Adipocyte (in vitro differentiated cells): ENCODE data around the gene EIF4E.
"Not testable (repeated sequence)": the region's sequence is repeated elsewhere in the genome, so short reads cannot be mapped to it uniquely, and the experiment has no call there.

Experiments
- DNase-seq: peaks from one replicate; pipeline ENCODE4 v3.0.0-alpha.2; 2015; ENCODE audit warnings: low read depth
- H3K27me3 ChIP-seq: replicated peaks from 2 replicates; pipeline ENCODE4 v1.7.0; 2013; ENCODE audit warnings: mild to moderate bottlenecking, low read length, moderate library complexity; ENCODE audit not compliant: control insufficient read depth, insufficient read depth
- H3K36me3 ChIP-seq: 2 replicates; pipeline ENCODE4 v1.7.0; 2013; ENCODE audit warnings: low read length, mild to moderate bottlenecking, moderate library complexity; ENCODE audit not compliant: control insufficient read depth, insufficient read depth, severe bottlenecking
- H3K4me1 ChIP-seq: 2 replicates; pipeline ENCODE4 v1.7.0; 2013; ENCODE audit warnings: mild to moderate bottlenecking, low read length, moderate library complexity; ENCODE audit not compliant: control insufficient read depth, insufficient read depth
- H3K4me3 ChIP-seq: 2 replicates; pipeline ENCODE4 v1.7.0; 2013; ENCODE audit warnings: mild to moderate bottlenecking, low read length, moderate library complexity
- H3K9ac ChIP-seq: 2 replicates; pipeline ENCODE4 v1.7.0; 2013; ENCODE audit warnings: mild to moderate bottlenecking, low read length, moderate library complexity
- H3K9me3 ChIP-seq: 2 replicates; pipeline ENCODE4 v1.7.0; 2013; ENCODE audit warnings: mild to moderate bottlenecking, low read length, moderate library complexity; ENCODE audit not compliant: control insufficient read depth

The EIF4E gene

DNA sequence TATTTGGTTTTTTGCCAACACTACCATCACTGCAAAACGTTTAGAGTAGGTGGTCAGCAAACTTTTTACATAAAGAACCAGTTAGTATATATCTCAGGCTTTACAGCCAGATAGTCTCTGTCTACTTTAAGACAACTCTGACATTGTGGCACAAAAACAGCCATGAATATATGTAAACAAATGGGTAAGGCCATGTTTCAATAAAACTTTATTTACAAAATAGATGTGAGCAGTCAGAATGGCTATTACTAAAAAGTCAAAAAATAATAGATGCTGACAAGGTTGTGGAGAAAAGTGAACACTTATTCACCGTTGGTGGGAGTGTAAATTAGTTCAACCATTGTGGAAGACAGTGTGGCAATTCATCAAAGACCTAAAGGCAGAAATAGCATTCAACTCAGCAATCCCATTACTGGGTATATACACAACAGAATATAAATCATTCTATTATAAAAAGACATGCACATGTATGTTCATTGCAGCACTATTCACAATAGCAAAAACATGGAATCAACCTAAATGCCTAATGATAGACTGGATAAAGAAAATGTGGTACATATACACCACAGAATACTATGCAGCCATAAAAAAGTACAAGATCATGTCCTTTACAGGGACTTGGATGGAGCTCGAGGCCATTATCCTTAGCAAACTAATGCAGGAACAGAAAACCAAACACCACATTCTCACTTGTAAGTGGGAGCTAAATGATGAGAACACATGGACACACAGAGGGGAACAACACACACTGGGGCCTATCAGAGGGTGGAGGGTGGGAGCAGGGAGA, 56.6 kb downstream of the EIF4E start:
- H3K9me3 ChIP-seq, H3K4me3 ChIP-seq, H3K27me3 ChIP-seq, H3K36me3 ChIP-seq, H3K9ac ChIP-seq, DNase-seq, H3K4me1 ChIP-seq: not testable (repeated sequence)

DNA sequence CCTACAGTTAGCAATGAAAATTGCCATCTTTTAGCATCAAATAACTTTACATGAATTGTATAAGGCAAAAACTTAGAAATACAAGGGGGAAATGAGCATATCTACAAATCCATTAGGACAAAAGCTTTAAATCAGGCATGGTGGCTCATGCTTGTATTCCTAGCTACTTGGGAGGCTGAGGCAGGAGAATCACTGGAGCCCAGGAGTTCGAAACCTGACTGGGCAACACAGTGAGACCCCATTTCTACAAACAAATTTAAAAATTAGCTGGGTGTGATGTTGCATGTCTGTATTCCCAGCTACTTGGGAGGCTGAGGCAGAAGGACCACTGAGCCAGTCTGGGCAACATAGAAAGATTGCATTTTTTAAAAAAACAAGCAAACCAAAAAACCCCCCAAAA, 61.3 kb downstream of the EIF4E start:
- no peak overlapping the region for H3K4me3 ChIP-seq
- H3K4me1 ChIP-seq = peaks cover 5% of the 10 kb centered on the region
- no peaks in the 10 kb centered on the region for H3K9me3 ChIP-seq
- no peak for DNase-seq
- H3K27me3 ChIP-seq = no peaks in the 10 kb centered on the region
- no peak overlapping the region for H3K9ac ChIP-seq
- H3K36me3 ChIP-seq = no peaks in the 10 kb centered on the region

DNA sequence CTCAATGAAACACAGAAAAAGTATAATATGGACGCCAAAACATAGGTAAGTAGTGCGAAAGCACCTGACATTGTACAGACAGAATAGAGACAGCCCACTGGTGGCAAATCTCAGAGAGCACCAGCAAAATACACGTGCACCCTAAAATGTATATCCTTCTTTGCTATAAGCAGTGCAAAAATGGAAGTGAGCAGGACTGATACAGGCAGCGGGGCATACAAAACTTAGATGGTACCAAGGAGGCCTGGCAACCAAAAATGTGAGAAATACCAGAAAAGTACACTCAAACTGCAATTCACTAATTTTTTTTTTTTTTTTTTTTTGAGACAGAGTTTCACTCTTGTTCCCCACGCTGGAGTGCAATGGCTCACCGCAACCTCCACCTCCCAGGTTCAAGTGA, 63.9 kb downstream of the EIF4E start:
- Histone ChIP-seq H3K9ac (no peak overlapping the region), H3K9me3 (no peaks in the 10 kb centered on the region), H3K4me1 (no peaks in the 10 kb centered on the region), H3K36me3 (no peaks in the 10 kb centered on the region), H3K4me3 (no peak overlapping the region), H3K27me3 (no peaks in the 10 kb centered on the region)
- no peak for DNase-seq

DNA sequence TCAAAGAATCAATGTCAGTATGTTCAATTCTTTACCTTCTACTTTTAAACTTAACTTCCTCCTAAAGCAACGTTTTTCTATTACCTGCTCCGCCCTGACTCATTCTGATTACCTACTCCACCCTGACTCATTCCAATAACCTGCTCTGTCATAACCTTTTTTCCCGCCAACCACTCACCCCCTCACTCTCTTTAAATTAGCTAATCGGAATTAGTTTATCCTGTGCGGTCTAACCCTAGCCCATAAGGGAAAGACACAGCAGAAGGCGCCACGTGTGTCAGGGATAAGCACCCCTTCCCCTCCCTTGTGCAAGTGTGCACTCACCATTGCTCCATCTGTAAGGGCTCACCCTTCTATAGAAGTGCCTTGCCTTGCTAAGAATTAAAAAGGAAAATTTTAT, 64.4 kb downstream of the EIF4E start:
- Histone ChIP-seq H3K36me3 (no peaks in the 10 kb centered on the region), H3K9ac (no peak overlapping the region), H3K9me3 (no peaks in the 10 kb centered on the region), H3K27me3 (no peaks in the 10 kb centered on the region), H3K4me1 (no peaks in the 10 kb centered on the region), H3K4me3 (no peak overlapping the region)
- no peak for DNase-seq

DNA sequence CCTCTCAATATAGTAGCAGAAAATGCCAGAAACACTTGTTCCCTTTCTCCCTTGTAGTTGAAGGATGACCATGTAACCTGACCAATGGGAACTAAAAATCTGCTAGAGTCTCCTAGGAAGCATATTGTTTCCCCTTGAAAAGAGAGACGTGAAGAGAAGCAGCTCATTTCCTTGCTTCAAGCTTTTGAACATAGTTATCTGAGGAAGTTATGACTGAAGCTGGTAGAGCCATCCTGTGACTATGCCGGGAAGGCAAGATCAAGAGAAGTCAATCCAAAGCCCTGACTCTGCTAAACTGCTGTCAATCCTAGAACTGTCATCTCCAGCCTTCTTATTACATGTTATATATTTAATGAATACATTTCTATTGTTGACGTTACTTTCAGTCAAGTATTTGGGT, 66.6 kb downstream of the EIF4E start:
- no peak for DNase-seq
- H3K9ac ChIP-seq = no peak overlapping the region
- no peaks in the 10 kb centered on the region for H3K36me3 ChIP-seq
- H3K4me1 ChIP-seq = no peaks in the 10 kb centered on the region
- no peaks in the 10 kb centered on the region for H3K9me3 ChIP-seq
- H3K27me3 ChIP-seq = no peaks in the 10 kb centered on the region
- H3K4me3 ChIP-seq = no peak overlapping the region

DNA sequence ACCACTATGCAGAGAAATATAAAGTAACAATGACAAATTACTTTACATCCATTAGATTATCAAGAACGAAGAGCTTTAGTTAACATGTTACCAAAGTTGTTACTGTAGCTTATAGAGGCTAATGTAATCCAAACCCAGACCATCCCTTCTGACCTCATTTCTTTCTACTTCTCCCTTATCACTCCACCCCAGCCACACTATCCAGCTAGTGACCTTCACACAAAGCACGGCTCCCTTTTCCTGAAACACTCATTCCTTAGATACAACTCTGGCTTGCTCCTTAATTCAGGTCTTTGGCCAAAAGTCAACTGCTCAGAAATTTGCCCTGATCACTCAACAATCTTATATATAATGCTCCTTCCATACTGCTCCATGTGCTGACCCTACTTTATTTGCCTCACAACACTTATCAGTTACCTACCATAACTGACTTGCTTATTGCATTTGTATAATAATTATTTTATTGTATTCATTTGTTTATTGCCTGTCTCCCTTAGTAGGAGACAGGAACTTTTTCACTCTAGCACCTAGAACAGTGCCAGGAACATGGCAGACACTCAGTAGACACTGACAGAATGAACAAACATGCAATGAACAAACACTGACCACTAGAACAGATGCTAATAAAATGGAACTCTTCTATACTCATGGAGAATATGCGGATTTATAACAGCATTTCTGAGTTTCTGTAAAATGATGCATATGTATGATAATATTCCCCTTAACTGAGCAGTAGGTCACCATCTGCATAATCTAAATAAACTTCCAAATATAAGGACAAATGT, 67.6 kb downstream of the EIF4E start:
- H3K4me3 ChIP-seq = no peak overlapping the region
- no peaks in the 10 kb centered on the region for H3K36me3 ChIP-seq
- no peaks in the 10 kb centered on the region for H3K9me3 ChIP-seq
- H3K9ac ChIP-seq = no peak overlapping the region
- H3K4me1 ChIP-seq = no peaks in the 10 kb centered on the region
- H3K27me3 ChIP-seq = no peaks in the 10 kb centered on the region
- no peak for DNase-seq

DNA sequence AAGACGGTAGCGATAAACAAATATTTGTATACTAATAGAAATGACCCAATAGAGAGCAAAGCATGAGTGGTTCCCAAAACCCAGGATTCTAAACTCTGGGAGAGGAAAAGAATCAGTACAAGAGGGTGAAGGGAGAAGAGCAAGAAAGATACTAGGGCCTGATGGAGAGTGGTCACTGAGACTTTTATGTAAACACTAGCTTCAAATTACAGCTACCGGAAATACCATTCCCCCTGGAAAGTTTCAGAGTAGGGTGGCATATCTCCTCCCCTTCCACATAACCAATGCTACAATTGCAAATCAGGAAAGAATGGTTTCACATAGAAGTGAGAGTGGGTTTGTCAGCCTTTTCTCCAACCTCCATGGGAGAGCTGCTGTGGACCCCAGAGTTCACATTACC, 77.1 kb downstream of the EIF4E start:
- Histone ChIP-seq H3K9me3 (peaks cover 1% of the 10 kb centered on the region), H3K4me3 (no peak overlapping the region), H3K27me3 (no peaks in the 10 kb centered on the region), H3K36me3 (no peaks in the 10 kb centered on the region), H3K4me1 (no peaks in the 10 kb centered on the region), H3K9ac (no peak overlapping the region)
- peak; percentile 39 for DNase-seq

DNA sequence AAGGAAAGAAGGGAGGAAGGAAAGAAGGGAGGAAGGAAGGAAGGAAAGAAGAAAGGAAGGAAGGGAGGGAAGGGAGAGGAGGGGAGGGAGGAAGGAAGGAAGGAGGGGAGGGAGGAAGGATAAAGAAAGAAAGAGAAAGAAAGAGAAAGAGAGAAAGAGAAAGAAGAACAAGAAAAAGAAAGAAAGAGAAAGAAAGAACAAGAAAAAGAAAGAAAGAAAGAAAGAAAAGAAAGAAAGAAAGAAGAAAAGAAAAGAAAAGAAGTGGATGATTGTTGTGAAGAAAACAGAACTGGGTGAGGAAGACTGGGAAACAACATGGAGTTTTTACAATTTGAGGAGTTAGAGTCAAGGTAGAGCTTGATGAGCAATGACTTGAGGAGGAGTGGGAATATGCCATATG, 78.0 kb downstream of the EIF4E start:
- DNase-seq = no peak
- Histone ChIP-seq H3K9me3 (peaks cover 10% of the 10 kb centered on the region), H3K36me3 (no peaks in the 10 kb centered on the region), H3K27me3 (no peaks in the 10 kb centered on the region), H3K4me3 (no peak overlapping the region), H3K9ac (no peak overlapping the region), H3K4me1 (no peaks in the 10 kb centered on the region)

DNA sequence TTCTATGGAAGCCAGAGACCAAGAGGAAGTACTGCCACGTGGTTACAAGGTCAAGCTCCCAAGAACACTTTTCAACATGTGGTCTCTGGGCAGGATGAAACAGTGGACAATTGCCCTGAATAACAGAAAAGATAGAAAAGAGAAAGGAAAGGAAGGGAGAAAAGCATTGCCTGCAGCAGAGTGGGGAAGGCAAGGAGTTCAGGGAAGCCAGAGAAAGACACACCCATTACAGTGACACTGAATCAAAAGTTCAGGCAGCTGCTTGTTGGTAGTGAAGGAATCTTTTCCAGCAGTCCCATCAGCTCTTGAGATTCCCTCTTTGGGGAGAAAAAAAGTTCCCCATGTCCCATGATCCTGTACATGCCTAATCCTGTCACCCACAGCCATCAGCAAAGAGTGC, 80.5 kb downstream of the EIF4E start:
- no peaks in the 10 kb centered on the region for H3K27me3 ChIP-seq
- H3K4me3 ChIP-seq = no peak overlapping the region
- peaks cover 18% of the 10 kb centered on the region for H3K9me3 ChIP-seq
- no peak for DNase-seq
- H3K9ac ChIP-seq = no peak overlapping the region
- H3K36me3 ChIP-seq = no peaks in the 10 kb centered on the region
- H3K4me1 ChIP-seq = no peaks in the 10 kb centered on the region

DNA sequence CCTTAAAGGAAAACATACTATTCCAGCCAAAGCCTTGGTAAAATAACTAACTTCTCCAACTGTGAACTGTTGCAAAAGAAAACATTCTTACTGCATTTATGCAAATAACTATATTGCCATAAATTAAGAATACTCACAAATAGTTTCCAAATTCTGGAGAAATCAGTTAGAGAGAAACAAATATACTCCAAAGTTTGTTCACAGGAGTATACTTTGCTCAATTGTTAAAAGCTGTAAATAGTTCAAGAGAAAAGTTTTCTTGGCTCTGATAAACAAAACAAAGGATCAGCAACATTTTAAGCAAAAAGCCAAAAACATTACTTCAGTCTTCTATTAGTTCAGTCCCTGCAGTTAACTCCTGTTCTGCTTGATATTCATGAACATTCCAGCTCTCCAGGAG, 83.0 kb downstream of the EIF4E start:
- Histone ChIP-seq H3K9ac (no peak overlapping the region), H3K4me1 (no peaks in the 10 kb centered on the region), H3K27me3 (no peaks in the 10 kb centered on the region), H3K9me3 (peaks cover 18% of the 10 kb centered on the region), H3K4me3 (no peak overlapping the region), H3K36me3 (no peaks in the 10 kb centered on the region)
- no peak for DNase-seq

DNA sequence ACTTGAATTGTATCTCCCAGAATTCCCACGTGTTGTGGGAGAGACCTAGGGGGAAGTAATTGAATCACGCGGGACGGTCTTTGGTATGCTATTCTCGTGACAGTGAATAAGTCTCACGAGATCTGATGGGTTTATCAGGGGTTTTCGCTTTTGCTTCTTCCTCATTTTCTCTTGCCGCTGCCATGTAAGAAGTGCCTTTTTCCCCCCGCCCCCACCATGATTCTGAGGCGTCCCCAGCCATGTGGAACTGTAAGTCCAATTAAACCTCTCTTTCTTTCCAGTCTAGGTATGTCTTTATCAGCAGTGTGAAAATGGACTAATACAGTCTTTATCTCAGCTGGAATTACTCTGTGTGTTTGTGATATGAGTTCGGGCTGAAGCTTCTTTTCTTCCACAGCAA, 86.0 kb downstream of the EIF4E start:
- H3K9me3 ChIP-seq = peaks cover 18% of the 10 kb centered on the region
- not testable (repeated sequence) for H3K36me3 ChIP-seq, DNase-seq, H3K4me1 ChIP-seq, H3K4me3 ChIP-seq, H3K27me3 ChIP-seq, H3K9ac ChIP-seq
